ENCODE measurements around the gene HIVEP3. TPM values are rescaled to one million over a fixed set of nuclear protein-coding genes. Genes with fewer than 3 reads are reported as not detected.

The HIVEP3 gene
- total RNA-seq, 1 experiment from 2014 or later: 6.0 TPM

DNA sequence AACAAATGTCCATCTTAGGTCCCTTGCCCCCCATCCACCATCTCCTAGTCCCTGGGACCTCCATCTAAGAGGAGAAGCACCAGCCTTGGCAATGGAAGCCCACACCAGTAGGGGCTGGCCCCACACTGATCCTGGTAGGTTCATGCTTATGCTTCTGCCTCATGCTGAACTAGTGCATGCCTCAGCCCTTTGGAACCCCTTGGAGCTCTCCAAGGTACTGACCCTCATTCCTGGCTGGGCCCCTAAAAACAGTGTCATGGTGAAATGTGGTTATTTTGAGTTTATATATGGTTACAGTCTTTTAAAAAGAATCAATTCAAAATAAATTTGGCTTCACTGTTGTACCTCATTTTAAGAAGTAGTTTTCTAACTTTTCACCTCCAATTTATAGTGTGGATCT, 108.3 kb downstream of the HIVEP3 start:
- no peak for DNase-seq (ENCODE audit: low read depth, low spot score)
- no peak overlapping the region for H3K4me3 ChIP-seq (ENCODE audit: low read depth in 2 of 2, low read length in 2 of 2)
- in situ Hi-C loops (cut with HindIII; ENCODE audit: low pct_unique_long_range_greater_than_20kb, low sequenced_read_pairs) (no loop called here), intact Hi-C loops (cut with micrococcal nuclease; ENCODE audit: unreplicated experiment) (no loop called here)
- TF ChIP-seq, protein P1, sequence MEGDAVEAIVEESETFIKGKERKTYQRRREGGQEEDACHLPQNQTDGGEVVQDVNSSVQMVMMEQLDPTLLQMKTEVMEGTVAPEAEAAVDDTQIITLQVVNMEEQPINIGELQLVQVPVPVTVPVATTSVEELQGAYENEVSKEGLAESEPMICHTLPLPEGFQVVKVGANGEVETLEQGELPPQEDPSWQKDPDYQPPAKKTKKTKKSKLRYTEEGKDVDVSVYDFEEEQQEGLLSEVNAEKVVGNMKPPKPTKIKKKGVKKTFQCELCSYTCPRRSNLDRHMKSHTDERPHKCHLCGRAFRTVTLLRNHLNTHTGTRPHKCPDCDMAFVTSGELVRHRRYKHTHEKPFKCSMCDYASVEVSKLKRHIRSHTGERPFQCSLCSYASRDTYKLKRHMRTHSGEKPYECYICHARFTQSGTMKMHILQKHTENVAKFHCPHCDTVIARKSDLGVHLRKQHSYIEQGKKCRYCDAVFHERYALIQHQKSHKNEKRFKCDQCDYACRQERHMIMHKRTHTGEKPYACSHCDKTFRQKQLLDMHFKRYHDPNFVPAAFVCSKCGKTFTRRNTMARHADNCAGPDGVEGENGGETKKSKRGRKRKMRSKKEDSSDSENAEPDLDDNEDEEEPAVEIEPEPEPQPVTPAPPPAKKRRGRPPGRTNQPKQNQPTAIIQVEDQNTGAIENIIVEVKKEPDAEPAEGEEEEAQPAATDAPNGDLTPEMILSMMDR (IDR thresholded peaks at IDR 0.05): no peak
- TF ChIP-seq, protein P2, sequence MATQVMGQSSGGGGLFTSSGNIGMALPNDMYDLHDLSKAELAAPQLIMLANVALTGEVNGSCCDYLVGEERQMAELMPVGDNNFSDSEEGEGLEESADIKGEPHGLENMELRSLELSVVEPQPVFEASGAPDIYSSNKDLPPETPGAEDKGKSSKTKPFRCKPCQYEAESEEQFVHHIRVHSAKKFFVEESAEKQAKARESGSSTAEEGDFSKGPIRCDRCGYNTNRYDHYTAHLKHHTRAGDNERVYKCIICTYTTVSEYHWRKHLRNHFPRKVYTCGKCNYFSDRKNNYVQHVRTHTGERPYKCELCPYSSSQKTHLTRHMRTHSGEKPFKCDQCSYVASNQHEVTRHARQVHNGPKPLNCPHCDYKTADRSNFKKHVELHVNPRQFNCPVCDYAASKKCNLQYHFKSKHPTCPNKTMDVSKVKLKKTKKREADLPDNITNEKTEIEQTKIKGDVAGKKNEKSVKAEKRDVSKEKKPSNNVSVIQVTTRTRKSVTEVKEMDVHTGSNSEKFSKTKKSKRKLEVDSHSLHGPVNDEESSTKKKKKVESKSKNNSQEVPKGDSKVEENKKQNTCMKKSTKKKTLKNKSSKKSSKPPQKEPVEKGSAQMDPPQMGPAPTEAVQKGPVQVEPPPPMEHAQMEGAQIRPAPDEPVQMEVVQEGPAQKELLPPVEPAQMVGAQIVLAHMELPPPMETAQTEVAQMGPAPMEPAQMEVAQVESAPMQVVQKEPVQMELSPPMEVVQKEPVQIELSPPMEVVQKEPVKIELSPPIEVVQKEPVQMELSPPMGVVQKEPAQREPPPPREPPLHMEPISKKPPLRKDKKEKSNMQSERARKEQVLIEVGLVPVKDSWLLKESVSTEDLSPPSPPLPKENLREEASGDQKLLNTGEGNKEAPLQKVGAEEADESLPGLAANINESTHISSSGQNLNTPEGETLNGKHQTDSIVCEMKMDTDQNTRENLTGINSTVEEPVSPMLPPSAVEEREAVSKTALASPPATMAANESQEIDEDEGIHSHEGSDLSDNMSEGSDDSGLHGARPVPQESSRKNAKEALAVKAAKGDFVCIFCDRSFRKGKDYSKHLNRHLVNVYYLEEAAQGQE (IDR thresholded peaks at IDR 0.05; ENCODE audit: insufficient read depth in 1 of 2, low read depth in 2 of 2, low read length in 1 of 2): peak; percentile 89 to 90
- no peaks in the 10 kb centered on the region for H3K36me3 ChIP-seq (ENCODE audit: control insufficient read depth, insufficient read depth, low read length)
- no peaks in the 10 kb centered on the region for H3K9me3 ChIP-seq (ENCODE audit: control insufficient read depth, insufficient read depth, low read depth, low read length)
- CTCF ChIA-PET: no interaction called here
- H3K4me1 ChIP-seq (ENCODE audit: control insufficient read depth, insufficient read depth, low read length): no peaks in the 10 kb centered on the region
- H3K27ac ChIP-seq (ENCODE audit: low read length): no peak overlapping the region
- H3K27me3 ChIP-seq (ENCODE audit: control insufficient read depth, insufficient read depth, low read length): no peaks in the 10 kb centered on the region
- ATAC-seq: no peak
- no TSS peak for BruUV-seq (replicated peaks)
- POLR2A ChIA-PET: no interaction called here

- H3K4me1 ChIP-seq (ENCODE audit: control insufficient read depth, insufficient read depth, low read length): no peaks in the 10 kb centered on the region
- H3K4me3 ChIP-seq (ENCODE audit: low read depth in 2 of 2, low read length in 2 of 2): no peak overlapping the region
- no peaks in the 10 kb centered on the region for H3K36me3 ChIP-seq (ENCODE audit: control insufficient read depth, insufficient read depth, low read length)
- TF ChIP-seq, protein P2 (IDR thresholded peaks at IDR 0.05; ENCODE audit: insufficient read depth in 1 of 2, low read depth in 2 of 2, low read length in 1 of 2): no peak
- intact Hi-C loops (cut with micrococcal nuclease; ENCODE audit: unreplicated experiment): no loop called here
- ATAC-seq: no peak
- no peaks in the 10 kb centered on the region for H3K27me3 ChIP-seq (ENCODE audit: control insufficient read depth, insufficient read depth, low read length)
- CTCF ChIA-PET: interaction anchor here (1.0 kb wide), 1 partner anchor 14 kb away, joined by 3 read pairs; no protein-coding TSS in a partner anchor
- in situ Hi-C loops (cut with HindIII; ENCODE audit: low pct_unique_long_range_greater_than_20kb, low sequenced_read_pairs): no loop called here
- no peak for DNase-seq (ENCODE audit: low read depth, low spot score)
- POLR2A ChIA-PET: no interaction called here
- BruUV-seq (replicated peaks): no TSS peak
- H3K9me3 ChIP-seq (ENCODE audit: control insufficient read depth, insufficient read depth, low read depth, low read length): no peaks in the 10 kb centered on the region
- no peak overlapping the region for H3K27ac ChIP-seq (ENCODE audit: low read length)
Measured at GRCh38 chr1:41809692-41810091, 109.0 kb downstream of the HIVEP3 start.

DNA sequence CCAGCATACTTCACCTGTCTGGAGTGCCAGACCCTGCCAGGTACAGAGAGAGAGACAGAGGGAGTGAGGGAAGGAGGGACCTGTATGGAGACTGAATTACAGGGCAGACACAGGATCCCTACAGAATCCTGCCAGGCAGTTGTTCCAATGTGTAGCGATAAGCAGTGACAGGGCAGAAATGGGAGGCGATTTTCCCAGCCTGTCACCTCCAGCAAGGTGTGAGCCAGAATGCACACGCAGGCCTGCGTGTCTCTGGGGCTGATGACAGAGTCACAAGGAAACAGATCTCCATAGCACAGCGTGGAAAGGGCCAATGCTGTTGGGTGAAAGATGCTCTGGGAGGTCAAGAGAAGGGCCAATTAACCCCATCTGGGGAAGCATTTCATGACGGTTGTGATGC, 111.3 kb downstream of the HIVEP3 start:
- intact Hi-C loops (cut with micrococcal nuclease; ENCODE audit: unreplicated experiment) (no loop called here), in situ Hi-C loops (cut with HindIII; ENCODE audit: low pct_unique_long_range_greater_than_20kb, low sequenced_read_pairs) (no loop called here)
- Histone ChIP-seq H3K4me1 (ENCODE audit: control insufficient read depth, insufficient read depth, low read length) (no peaks in the 10 kb centered on the region), H3K36me3 (ENCODE audit: control insufficient read depth, insufficient read depth, low read length) (no peaks in the 10 kb centered on the region), H3K9me3 (ENCODE audit: control insufficient read depth, insufficient read depth, low read depth, low read length) (no peaks in the 10 kb centered on the region), H3K27ac (ENCODE audit: low read length) (no peak overlapping the region), H3K27me3 (ENCODE audit: control insufficient read depth, insufficient read depth, low read length) (no peaks in the 10 kb centered on the region), H3K4me3 (ENCODE audit: low read depth in 2 of 2, low read length in 2 of 2) (no peak overlapping the region)
- TF ChIP-seq SIN3A (IDR thresholded peaks at IDR 0.05; ENCODE audit: borderline replicate concordance, insufficient read depth, low read depth, low read length) (no peak), TCF7L2 (IDR thresholded peaks at IDR 0.05; ENCODE audit: low read depth, low read length) (no peak), POLR2AphosphoS5 (IDR thresholded peaks at IDR 0.05; ENCODE audit: low read depth, low read length) (no peak)
- TF ChIP-seq, protein P2 (IDR thresholded peaks at IDR 0.05; ENCODE audit: insufficient read depth in 1 of 2, low read depth in 2 of 2, low read length in 1 of 2): no peak
- TF ChIP-seq, protein P1 (IDR thresholded peaks at IDR 0.05): no peak
- CTCF ChIA-PET: no interaction called here
- BruUV-seq (replicated peaks): no TSS peak
- no peak for ATAC-seq
- DNase-seq (ENCODE audit: low read depth, low spot score): no peak
- POLR2A ChIA-PET: no interaction called here

All from Panc1 (cell line).